ENCODE results near the gene SHMT2.

The SHMT2 gene

DNA sequence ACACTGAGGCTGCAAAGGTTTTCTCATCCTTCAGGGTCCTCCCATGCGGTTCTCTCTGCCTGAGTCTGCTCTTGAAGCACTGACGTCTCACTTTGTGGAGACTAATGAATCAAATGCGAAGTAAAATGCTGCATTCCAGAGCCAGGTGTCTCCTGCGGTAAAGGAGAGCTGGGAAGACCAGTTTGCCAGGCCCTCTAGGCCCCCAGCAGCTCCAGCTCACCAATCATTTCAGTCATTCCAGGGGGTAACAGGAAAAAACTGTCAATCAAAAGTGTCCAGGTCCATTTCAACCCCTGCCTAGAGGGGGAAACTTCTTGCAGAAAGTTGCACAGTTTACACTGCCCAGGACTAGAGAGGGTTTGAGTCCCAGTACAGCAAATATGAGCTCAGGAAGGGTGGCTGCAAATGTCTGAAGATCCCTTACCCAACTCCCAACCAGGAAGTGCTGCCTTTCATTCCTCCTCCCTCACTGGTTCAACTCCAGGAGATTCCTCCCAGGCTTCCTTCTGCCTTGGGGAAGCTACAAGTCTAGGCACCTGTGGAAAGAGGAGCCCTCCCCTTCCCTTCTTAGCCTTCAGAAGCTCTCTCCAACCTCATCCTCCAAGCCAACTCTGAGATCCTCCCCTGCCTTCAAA is 15.6 kb upstream of the SHMT2 start:
- in situ Hi-C loops (cut with HindIII; ENCODE audit: low sequenced_read_pairs) = no loop called here

DNA sequence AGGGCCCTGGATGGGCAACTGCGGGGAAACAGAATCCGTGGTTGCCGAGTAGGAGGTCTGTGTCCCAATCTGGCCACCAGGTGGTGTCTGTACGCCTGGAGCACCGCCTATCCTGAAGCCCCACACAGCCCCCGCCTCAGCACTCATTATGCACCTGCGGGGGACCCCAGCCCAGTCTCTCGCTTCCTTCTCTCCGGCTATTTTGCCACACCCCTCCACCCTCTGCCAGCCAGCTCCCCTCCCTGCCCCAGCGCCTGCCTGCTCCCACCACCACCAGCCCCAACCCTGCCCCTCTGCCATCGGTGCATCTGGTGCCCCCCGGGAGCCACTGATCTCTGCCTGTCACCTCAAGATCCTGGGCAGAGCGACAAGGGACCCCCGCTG is 15.1 kb upstream of the SHMT2 start:
- in situ Hi-C loops (cut with HindIII; ENCODE audit: low sequenced_read_pairs) = no loop called here

DNA sequence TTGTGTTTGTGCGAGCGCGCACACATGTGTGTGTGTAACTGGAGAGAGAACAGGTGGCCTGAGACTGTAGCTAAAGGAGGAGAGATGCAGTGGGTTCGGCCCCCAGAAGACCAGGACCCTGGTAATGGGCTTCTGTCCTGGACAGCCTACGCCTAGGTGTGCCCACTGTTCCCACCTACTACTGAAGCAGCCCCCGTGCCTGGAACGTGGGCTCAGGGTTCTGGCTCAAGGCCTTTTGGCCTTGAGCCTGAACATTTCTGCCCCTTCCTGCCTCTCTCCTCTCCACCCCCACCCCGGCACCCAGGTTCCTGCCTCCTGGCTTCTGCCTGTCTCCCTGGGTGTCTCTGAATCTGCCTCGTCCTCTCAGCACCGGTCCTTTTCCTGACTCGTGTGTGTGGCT is 14.4 kb upstream of the SHMT2 start:
- in situ Hi-C loops (cut with HindIII; ENCODE audit: low sequenced_read_pairs) = no loop called here

DNA sequence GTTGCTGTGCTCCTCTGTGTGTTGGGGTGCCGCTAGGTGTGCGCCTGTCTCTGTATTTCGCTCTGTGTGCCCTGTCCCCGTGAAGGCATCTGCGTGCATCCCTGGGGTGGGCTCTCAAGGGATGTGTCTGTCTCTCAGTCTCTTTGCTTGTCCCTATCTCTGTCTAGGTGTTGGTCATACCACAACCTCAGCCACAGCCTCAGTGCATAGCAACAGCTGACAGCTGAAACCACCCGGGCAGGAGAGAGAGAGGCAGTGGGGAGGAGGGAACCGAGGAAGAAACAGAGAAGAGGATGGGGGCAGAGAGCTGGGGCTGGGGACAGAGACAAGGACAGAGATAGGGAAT is 13.9 kb upstream of the SHMT2 start:
- in situ Hi-C loops (cut with HindIII; ENCODE audit: low sequenced_read_pairs) = no loop called here

DNA sequence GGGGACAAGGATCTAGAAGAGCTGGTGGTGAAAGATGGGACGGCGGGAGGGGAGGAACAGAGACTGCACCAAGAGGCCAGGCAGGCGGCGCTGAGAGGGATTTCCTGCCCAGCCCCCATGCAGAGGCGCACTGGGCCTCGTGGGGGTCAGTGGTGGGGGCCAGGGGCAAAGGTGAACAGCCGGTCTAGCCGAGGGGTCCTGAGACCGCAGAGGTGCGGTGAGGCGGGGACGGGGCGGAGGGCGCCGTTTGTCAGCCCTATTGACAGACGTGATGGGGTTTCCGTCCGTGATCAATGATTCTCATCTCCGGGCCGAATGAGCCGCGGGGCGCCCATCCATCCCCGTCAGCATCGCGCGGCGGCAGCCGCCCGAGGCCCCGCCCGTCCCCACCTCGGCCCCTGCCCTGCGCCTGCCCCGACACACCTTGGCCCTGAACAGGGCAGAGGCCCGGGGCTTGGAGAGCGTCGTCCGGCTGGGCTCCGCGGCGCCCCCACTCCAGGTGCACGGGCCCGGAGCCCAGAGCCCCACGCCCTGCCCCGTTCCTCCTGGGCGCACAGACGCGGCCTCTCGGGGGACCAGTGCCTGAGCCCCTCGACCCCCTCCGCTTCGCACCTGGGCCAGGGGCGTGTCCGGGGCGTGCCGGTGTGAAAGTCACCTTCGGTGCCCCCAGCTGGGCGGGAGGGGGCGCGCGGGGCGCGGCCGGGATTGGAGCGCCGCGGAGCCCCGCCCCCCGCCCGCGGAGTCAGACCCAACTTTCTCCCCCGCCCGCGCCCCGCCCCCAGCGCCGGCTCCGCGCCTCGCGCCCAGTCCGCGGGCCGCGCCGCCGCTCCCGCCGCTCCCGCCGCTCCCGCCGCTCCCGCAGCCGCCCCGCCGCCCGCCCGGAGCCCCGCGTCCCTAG is 13.2 kb upstream of the SHMT2 start, which contains the start of gene NXPH4:
TSS of gene NXPH4 (plus strand) at position 781 of the 898 bp plus-strand sequence. CDS start 176 bp downstream, outside the sequence.
- in situ Hi-C loops (cut with HindIII; ENCODE audit: low sequenced_read_pairs) = no loop called here

DNA sequence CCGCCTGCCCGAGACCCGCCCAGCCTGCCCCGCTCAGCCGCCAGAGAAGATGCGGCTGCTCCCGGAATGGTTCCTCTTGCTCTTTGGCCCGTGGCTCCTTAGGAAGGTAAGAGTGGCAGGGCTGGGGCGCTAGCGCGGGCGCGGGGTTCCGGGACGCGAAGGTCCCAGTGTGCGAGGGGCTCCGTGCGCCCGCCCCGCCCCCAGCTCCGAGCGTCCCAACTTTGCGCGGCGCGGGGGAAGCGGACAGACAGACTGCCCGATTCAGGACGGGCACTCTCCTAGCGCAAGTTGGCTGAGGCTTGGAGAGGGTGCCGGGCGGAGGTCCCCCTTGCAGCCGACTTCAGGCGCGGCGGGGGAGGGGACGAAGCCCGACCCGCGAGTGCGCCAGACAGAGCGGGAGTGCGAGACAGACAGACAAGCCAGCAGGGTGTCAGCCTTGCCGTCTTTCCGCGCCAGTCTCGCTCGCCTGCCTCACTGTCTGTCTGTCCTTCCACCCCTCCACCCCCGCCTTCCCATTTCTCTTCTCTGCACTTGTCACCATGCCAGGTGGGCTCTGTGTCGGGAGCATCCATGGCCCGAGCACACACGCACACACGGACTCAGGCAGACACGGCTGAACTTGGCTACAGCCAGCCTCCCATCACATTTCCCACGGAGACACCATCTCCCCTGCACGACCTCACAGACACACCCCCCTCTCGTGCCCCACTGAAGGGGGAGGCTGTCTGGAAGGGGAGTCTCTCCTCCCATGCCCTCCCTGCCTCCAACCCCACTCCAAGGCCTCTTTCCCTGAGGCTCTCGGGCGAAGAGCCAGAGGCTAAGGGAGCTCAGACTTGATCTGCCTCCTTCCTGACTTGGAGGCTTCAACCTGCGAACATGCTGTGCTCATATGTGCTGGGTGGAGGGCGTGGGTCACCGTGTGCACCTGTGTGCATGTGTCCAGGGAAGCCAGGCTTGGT is 12.3 kb upstream of the SHMT2 start:
- in situ Hi-C loops (cut with HindIII; ENCODE audit: low sequenced_read_pairs) = no loop called here

DNA sequence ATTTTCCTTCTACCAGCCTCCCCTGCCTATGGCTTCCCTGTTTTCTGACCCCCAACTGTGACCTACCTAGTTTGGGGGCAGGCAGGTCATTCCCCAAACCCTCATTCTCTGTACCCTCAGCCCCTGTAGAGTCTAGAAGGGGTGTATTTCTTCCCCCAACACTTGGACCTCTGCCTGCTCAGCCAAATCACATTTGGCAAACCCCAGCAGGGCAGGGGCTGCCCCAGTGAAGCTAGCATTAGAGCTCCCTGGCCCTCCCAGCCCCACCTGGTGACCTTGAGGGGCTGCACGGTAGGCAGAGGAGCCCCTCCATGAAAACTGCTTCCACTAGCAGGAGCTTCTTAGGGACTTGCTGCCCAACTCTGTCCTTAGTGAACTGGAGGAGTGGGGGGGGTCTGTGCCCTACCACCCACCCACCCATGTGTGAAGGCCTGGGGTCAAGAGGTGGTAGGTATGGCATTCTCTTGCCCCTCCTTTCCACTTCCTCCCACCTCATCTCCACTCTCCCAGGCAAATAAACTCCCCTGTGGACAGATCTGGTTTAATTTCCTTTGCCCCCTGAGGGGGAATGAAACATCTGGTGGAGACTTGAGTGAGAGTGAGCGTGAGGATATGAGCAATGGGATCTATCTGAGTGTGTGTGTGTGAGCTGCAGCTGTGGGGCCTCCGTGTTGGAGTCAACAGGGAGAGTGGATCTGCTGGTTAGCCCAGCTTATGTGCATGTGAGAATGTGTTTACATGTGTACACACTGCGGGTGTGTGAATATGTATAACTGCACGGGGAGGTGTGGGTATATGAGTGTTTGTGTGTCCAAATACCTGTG is 11.3 kb upstream of the SHMT2 start:
- in situ Hi-C loops (cut with HindIII; ENCODE audit: low sequenced_read_pairs) = no loop called here

DNA sequence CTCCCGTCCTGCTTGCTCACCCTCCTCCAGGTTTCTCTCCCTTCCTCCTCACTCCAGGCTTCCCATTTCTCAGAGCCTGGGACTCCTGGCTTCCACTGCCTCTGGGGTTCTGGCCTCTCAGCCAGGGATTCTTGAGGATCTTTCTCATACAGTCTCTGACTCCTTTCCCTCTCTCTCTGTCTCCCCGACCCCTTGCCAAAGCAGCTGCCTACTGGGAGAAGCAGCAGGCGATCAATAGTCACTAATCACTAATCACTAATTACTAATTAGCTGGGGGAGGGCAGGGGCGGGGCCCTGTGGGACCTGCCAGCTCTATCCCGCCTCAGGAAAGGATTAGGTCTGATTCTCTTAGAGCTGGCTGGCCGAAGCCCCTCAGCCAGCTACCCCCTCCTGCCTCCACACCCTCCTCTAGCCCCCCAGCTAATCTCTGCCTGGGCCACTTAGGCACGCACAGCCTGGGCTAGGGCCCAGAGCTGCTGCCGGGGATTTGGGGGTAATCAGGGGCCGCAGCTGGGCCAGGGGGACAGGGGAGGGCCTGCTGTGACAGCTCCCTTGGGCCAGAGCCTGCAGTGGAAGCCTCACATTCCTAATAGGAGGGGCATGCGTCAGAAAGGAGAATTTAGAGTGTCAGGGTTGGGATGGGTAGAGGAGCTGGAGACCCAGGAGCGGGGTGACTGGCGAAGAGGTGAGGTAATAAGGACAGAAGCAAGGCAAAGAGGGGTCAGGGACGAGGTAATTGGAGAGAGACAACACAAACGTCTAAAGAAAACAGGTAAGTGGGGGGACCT is 10.1 kb upstream of the SHMT2 start:
- in situ Hi-C loops (cut with HindIII; ENCODE audit: low sequenced_read_pairs) = no loop called here

DNA sequence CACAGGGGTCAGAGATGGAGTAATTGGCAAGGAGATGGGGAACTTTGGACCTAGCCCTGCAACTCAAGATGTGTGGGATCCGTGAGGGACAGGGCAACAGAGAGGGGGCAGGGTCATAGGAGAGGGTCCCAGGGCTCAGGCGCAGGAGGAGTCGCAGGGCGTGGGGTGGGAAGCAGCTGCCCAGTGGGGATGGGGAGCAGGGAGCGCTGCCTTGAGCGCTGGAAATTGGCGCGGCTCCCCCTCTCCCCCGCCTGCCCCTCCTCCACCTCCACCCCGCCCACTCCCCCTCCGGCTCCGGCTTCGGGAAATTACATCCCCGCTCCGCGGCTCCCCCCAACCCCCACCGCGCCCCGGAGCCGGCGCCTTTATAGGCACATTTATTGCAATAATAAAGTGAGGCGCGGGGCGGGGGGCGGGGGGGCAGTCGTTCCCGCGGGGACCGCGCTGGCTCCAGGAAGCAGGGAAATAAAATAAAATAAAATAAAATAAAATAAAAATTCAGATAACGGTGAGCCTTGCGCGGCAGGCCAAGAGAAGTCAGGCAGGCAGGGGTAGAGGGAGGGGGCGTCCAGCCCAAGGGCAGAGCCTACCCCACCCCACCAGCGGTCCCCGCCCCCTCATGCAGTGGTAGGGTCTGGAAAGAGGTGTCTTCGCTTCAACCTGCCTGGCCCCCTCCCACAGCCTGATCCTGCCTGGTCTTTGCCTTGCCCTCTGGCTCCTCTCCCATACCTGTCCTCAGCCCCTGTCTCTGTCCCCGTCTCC is 9.3 kb upstream of the SHMT2 start:
- in situ Hi-C loops (cut with HindIII; ENCODE audit: low sequenced_read_pairs) = no loop called here

DNA sequence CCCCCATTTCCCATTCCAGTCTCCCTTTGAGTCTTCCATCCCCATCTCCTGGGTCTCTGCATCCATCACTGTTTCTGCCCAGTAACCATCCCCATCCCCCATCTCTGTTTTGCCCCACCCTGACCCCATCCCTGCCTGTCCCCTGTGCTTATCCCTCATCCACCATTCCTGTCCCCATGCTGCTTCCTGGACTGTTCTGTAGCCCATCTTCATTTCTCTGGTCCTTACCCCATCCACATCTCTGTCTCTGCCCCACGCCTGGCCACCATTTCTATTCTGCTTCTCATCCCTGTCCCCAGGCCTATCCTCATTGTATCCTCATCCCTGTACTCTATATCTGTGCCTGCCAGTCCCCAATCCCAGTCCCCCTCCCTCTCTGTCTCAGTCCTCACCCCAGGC is 8.7 kb upstream of the SHMT2 start:
- in situ Hi-C loops (cut with HindIII; ENCODE audit: low sequenced_read_pairs) = no loop called here

DNA sequence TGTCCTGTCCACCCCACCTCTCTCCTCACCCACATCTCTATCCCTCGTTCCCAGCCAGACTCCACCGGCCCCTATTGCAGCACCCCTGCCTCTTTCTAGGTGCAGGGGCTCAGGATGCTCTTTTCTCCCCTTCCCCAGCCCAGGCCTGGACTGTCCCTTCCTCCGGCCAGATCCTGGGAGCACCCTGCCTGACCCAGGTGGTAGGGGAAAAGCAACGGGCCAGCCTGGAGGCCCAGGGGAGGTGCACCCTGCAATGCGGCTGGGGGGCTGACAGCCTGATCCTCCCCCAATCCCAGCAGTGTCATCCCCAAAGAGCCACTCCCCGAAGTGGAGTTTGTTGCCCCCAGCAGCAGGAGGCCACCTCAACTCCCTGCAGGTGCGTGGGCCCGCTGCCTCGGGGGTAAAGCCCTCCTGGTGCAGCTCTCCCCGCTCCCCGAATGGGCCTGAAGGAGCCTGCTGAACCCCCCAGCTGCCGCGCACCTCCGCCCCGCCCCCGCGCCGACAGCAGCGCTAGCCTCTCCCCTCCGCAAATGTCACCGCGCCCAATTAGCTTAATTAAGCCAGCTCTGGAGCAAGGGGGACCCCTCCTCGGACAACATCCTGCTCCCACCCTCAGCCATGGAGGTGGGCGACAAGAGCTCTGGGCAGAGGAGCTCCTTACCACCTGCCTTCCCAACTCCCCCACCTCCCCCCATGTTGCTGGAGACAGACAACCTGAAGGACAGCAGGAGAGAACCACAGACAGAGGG is 8.2 kb upstream of the SHMT2 start:
- in situ Hi-C loops (cut with HindIII; ENCODE audit: low sequenced_read_pairs) = no loop called here

DNA sequence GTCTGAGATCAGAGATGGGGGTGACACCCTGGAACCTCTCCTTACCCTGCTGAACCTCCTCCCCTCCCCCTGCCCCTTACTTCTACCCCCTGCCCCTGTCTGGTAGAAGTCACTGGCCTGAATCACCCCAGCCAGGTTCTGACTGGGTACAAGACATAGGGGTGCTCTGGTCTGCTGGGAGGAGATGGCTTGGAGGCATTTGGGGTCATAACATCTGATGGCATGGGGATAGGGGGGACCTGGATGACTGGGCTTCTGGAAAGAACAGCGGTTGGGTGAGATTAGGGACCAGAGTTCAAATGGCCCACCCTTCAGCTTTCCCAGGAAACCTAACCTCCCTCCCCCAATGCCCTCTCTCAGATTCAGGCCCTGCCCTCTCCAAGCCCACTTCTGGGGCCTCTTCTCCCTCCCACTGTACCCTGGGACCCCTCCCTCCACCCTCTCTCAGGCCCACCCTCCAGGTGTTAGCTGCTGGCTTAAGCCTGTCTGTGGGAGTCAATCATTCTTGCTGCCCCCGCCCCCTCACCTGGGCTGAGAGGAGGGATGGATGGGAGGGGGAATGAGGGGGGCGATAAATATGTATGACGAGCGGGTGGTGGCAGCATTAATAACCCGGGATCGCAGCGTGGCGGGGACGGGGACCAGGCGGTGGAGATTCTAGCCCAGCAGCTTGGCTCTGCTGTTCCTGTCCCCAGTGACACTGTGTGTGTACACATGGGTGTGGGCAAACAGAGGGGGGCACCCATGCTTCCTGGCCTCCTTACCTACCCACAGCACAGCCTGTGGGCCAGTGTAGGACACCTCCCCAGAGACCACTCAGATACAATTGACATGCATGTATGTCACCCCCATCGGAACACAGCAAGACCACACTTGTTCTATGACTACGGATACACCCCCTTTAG is 7.0 kb upstream of the SHMT2 start:
- in situ Hi-C loops (cut with HindIII; ENCODE audit: low sequenced_read_pairs) = no loop called here

DNA sequence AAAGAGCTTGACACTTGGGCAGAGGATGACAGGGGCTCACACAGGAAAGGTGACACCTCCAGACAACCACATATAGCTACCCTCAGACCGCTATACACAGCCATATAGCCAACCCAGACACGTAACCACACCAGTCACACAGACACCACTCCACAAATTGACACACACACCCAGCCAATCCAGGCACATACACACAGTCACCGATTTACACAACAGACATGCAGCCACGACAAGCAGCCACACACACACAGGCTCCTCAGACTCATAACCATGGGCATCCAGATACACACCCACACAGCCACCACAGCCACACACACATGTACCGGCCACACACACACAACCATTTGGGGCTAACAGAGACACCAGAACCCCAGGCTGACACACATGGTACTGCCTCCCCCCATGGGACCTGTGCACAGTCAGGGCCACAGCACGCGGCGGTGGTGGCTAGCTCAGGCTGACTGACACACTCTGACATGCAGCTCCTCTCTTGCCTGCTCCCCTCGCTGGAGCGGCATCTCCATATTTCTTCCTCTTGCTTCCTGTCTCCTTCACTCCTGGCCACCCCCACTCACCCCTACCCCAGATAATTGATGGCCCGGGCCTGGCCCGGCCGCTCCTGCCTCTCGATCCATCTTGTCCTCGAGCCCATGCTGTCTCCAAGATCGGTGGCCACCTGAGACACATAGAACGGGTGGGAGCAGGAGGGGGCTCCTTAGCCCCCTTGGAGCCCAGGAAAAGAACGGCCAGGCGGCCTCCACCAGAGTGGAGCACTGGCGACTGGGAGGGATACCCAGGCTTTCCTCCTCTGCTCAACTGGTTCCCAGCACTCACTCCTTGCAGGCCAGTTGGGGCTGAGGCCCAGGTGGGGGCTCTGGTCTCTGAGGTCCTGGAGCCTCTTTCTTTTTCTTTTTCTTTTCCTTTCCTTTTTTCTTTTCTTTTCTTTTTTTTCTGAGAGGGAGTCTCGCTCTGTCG is 6.0 kb upstream of the SHMT2 start:
- in situ Hi-C loops (cut with HindIII; ENCODE audit: low sequenced_read_pairs) = no loop called here

DNA sequence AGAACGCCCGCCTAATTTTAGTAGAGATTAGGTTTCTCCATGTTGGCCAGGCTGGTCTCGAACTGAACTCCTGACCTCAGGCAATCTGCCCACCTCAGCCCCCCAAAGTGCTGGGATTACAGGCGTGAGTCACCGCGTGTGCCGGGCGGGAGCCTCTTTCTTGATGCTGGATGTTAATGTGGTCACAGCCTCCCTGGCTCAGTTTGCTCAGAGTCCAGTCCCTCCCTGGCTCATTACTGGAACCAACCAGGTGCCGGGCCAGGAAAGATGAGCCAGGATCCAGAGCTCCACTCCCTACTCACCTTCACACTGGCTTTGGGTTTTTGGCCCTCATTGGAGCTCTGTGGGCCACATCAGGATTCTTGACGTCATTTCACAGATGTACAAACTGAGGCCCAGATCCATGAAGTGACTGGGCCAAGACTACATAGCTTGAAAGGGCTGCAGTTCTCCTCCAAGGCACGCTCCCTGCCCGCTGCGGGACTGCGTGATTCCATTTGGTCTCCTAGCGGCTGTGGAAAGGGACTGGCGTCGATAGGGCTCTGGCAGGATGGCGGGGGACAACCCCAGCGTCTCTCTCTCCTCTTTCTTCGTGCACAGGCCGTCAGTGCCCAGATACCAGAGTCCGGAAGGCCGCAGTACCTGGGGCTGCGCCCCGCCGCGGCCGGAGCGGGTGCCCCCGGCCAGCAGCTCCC is 5.1 kb upstream of the SHMT2 start:
- in situ Hi-C loops (cut with HindIII; ENCODE audit: low sequenced_read_pairs) = no loop called here

DNA sequence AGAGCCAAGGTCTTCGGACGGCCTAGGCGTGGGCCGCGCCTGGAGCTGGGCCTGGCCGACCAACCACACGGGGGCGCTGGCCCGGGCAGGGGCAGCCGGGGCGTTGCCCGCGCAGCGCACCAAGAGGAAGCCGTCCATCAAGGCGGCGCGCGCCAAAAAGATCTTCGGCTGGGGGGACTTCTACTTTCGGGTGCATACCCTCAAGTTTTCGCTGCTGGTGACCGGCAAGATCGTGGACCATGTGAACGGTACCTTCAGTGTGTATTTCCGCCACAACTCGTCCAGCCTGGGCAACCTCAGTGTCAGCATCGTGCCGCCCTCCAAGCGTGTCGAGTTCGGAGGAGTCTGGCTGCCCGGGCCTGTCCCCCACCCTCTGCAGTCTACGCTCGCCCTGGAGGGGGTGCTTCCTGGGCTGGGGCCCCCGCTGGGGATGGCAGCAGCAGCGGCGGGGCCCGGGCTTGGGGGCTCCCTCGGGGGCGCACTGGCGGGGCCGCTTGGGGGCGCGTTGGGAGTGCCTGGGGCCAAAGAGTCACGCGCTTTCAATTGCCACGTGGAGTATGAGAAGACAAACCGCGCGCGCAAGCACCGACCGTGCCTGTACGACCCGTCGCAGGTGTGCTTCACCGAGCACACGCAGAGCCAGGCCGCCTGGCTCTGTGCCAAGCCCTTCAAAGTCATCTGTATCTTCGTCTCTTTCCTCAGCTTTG is 4.4 kb upstream of the SHMT2 start:
- in situ Hi-C loops (cut with HindIII; ENCODE audit: low sequenced_read_pairs) = no loop called here

Data from DLD1 (cell line).